ENCODE results near the gene SQOR. TPM values are rescaled to one million over a fixed set of nuclear protein-coding genes. Genes with fewer than 3 reads are reported as not detected.

Gene SQOR
- total RNA-seq, 4 donors from 2014 or later, result 85.8 to 101 (median 96.7) TPM

GRCh38 chr15:45731343-45731742 lies 96.5 kb downstream of the SQOR start:
- no peak for DNase-seq
- Histone ChIP-seq H3K27me3 (no peaks in the 10 kb centered on the region), H3K36me3 (no peaks in the 10 kb centered on the region), H3K9me3 (no peaks in the 10 kb centered on the region), H3K4me3 (no peak overlapping the region), H3K4me1 (no peaks in the 10 kb centered on the region), H3K27ac (no peak overlapping the region)
- no peak for TF ChIP-seq POLR2A (IDR thresholded peaks at IDR 0.05)
- TF ChIP-seq CTCF (IDR thresholded peaks at IDR 0.05), result no peak

GRCh38 chr15:45732662-45733061 lies 97.8 kb downstream of the SQOR start:
- Histone ChIP-seq H3K27ac (no peak overlapping the region), H3K4me3 (no peak overlapping the region), H3K36me3 (no peaks in the 10 kb centered on the region), H3K4me1 (no peaks in the 10 kb centered on the region), H3K9me3 (no peaks in the 10 kb centered on the region), H3K27me3 (no peaks in the 10 kb centered on the region)
- TF ChIP-seq POLR2A (IDR thresholded peaks at IDR 0.05) (no peak), CTCF (IDR thresholded peaks at IDR 0.05) (no peak)
- no peak for DNase-seq

GRCh38 chr15:45734260-45734711 lies 99.5 kb downstream of the SQOR start:
- TF ChIP-seq CTCF (IDR thresholded peaks at IDR 0.05) (no peak), POLR2A (IDR thresholded peaks at IDR 0.05) (no peak)

More at GRCh38 chr15:45734260-45734711, 99.5 kb downstream of the SQOR start:
- Histone ChIP-seq H3K27ac (no peak overlapping the region), H3K4me1 (no peaks in the 10 kb centered on the region), H3K27me3 (no peaks in the 10 kb centered on the region), H3K4me3 (no peak overlapping the region), H3K9me3 (no peaks in the 10 kb centered on the region), H3K36me3 (no peaks in the 10 kb centered on the region)
- no peak for DNase-seq

Small RNA genes lying within 50 kb of the gene (small RNA-seq; reads per million reads assigned to genes)
- 0 reads per million in 2 donors for gene RF00019

Other genes with a start within 250 kb of the SQOR start
- 10 to 100 TPM in 3 of 4 donors, 1 to 10 TPM in 1; 6.6 to 63.4 (median 42.0) TPM for gene SLC30A4, start 112.3 kb upstream of the SQOR start, total RNA-seq
- gene BLOC1S6, start 47.6 kb upstream of the SQOR start, total RNA-seq, result 10 to 100 TPM; 18.3 to 61.1 (median 32.0) TPM